ENCODE results near the gene CCSER1.

- TF ChIP-seq, protein P1, sequence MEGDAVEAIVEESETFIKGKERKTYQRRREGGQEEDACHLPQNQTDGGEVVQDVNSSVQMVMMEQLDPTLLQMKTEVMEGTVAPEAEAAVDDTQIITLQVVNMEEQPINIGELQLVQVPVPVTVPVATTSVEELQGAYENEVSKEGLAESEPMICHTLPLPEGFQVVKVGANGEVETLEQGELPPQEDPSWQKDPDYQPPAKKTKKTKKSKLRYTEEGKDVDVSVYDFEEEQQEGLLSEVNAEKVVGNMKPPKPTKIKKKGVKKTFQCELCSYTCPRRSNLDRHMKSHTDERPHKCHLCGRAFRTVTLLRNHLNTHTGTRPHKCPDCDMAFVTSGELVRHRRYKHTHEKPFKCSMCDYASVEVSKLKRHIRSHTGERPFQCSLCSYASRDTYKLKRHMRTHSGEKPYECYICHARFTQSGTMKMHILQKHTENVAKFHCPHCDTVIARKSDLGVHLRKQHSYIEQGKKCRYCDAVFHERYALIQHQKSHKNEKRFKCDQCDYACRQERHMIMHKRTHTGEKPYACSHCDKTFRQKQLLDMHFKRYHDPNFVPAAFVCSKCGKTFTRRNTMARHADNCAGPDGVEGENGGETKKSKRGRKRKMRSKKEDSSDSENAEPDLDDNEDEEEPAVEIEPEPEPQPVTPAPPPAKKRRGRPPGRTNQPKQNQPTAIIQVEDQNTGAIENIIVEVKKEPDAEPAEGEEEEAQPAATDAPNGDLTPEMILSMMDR (IDR thresholded peaks at IDR 0.05) = no peak
- no peak for TF ChIP-seq POLR2A (IDR thresholded peaks at IDR 0.05)
Measured at GRCh38 chr4:90950385-90950841, 823.2 kb downstream of the CCSER1 start.
